HEK293 (cell line): Measurements from ENCODE around the gene SRSF9.

Source experiments
- ZNF311 ChIP-seq: fragments of 450-650 bp; formaldehyde crosslinking; IDR thresholded peaks from 2 replicates; pipeline ENCODE4 v1.5.1; 2017; ENCODE audit warnings: missing biosample characterization, missing genetic modification characterization, borderline replicate concordance
- ZNF610 ChIP-seq: fragments of 450-650 bp; formaldehyde crosslinking; IDR thresholded peaks from 2 replicates; pipeline ENCODE4 v1.5.1; 2016; ENCODE audit warnings: missing biosample characterization, missing genetic modification characterization, borderline replicate concordance
- ZNF677 ChIP-seq: fragments of 450-650 bp; IDR thresholded peaks from 2 replicates; pipeline ENCODE4 v1.5.0; 2018; ENCODE audit warnings: missing biosample characterization, mild to moderate bottlenecking, missing genetic modification characterization, moderate library complexity
- TF ChIP-seq, protein P1 (sequence below): sonication (generic); formaldehyde crosslinking; IDR thresholded peaks from 2 replicates; pipeline ENCODE4 v1.8.1; 2022; ENCODE audit warnings: mild to moderate bottlenecking, moderate library complexity, missing genetic modification reagents

DNA sequence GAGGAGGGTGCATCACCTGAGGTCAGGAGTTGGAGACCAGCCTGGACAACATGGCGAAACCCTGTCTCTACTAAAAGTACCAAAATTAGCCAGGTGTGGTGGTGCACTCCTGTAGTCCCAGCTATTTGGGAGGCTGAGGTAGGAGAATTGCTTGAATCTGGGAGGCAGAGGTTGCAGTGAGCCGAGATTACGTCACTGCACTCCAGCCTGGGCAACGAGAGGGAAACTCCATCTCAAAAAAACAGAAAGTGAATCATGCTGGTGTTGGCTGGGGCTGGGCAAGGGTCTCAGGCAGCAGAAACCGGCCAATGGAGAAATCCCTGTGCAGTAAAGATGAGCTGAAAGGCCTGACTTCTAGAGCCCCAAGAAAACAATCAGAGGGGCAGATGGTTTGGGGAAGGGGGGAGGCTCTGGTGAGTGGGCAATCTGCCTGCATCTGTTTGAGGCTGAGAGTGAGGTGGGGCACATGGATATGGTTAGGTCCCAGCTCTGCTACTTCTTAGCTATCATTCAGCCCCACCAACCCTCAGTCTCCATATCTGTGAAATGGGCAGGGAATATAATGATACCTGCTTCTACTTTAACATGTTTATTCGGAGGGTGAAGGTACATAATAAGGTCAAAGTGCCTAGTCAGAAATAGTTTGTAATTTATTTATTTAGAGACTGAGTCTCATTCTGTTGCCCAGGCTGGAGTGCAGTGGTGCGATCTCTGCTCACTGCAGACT is 52.9 kb downstream of the SRSF9 start:
- TF ChIP-seq ZNF677 (tag by site-specific recombination): no peak
- TF ChIP-seq, protein P1, sequence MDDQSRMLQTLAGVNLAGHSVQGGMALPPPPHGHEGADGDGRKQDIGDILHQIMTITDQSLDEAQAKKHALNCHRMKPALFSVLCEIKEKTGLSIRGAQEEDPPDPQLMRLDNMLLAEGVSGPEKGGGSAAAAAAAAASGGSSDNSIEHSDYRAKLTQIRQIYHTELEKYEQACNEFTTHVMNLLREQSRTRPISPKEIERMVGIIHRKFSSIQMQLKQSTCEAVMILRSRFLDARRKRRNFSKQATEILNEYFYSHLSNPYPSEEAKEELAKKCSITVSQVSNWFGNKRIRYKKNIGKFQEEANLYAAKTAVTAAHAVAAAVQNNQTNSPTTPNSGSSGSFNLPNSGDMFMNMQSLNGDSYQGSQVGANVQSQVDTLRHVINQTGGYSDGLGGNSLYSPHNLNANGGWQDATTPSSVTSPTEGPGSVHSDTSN (CRISPR knock-in tag): no peak
- TF ChIP-seq ZNF311 (tag by site-specific recombination): no peak
- no peak for TF ChIP-seq ZNF610 (tag by site-specific recombination)
